OCI-LY7 (cell line): ENCODE measurements around the gene GGT6. TPM values are rescaled to one million over a fixed set of nuclear protein-coding genes. Genes with fewer than 3 reads are reported as not detected.

Source experiments
- BruUV-seq: library from RNA; stranded (reverse); fragments of 400-500 nt; replicated peaks from 2 replicates; lab custom pipeline; 2021; lab: Mats Ljungman, UMichigan
- CTCF ChIA-PET: fragments of 300-600 bp; sonication (Branson Sonifier 250); formaldehyde crosslinking; loops from one replicate; lab custom pipeline; 2022; ENCODE audit warnings: antibody characterized with exemption; ENCODE audit not compliant: unreplicated experiment; lab: Charles Lee
- POLR2A ChIA-PET: fragments of 300-600 bp; sonication (Branson Sonifier 250); formaldehyde crosslinking; loops from one replicate; lab custom pipeline; 2022; ENCODE audit warnings: antibody characterized with exemption; lab: Charles Lee
- DNase-seq: peaks from one replicate; pipeline ENCODE4 v3.0.0-alpha.2; 2015; ENCODE audit warnings: low spot score
- H2AFZ ChIP-seq: fragments of 200-600 bp; sonication (generic), shearing (Covaris generic); 2 replicates; pipeline ENCODE4 v1.6.1; 2014; ENCODE audit warnings: mild to moderate bottlenecking, antibody characterized with exemption, low read length, moderate library complexity
- H3K27ac ChIP-seq: fragments of 200-600 bp; sonication (generic); 2 replicates; pipeline ENCODE4 v1.5.1; 2014; ENCODE audit warnings: mixed run types, low read depth, mild to moderate bottlenecking, moderate library complexity, low read length, inconsistent platforms; ENCODE audit not compliant: poor library complexity, severe bottlenecking
- H3K36me3 ChIP-seq: fragments of 200-600 bp; sonication (generic); 2 replicates; pipeline ENCODE4 v1.6.1; 2014; ENCODE audit warnings: mild to moderate bottlenecking, antibody characterized with exemption, low read length, moderate library complexity, mixed read lengths; ENCODE audit not compliant: insufficient read depth
- H3K4me1 ChIP-seq: fragments of 200-600 bp; sonication (generic); 2 replicates; pipeline ENCODE4 v1.5.1; 2014; ENCODE audit warnings: mild to moderate bottlenecking, low read length; ENCODE audit not compliant: insufficient read depth, poor library complexity, severe bottlenecking
- H3K4me2 ChIP-seq: fragments of 200-600 bp; sonication (generic); 2 replicates; pipeline ENCODE4 v1.6.1; 2014; ENCODE audit warnings: mild to moderate bottlenecking, low read length
- H3K4me3 ChIP-seq: fragments of 200-600 bp; sonication (generic); 2 replicates; pipeline ENCODE4 v1.5.1; 2014; ENCODE audit warnings: mild to moderate bottlenecking, low read depth, low read length; ENCODE audit not compliant: poor library complexity, severe bottlenecking
- H3K79me2 ChIP-seq: fragments of 200-600 bp; sonication (generic); 2 replicates; pipeline ENCODE4 v1.6.1; 2016; ENCODE audit warnings: low read depth, mild to moderate bottlenecking, low read length, moderate library complexity, mixed read lengths; ENCODE audit not compliant: insufficient read depth
- H3K9me2 ChIP-seq: fragments of 200-600 bp; sonication (generic); 2 replicates; pipeline ENCODE4 v1.6.1; 2016; ENCODE audit warnings: mild to moderate bottlenecking, low read length, mixed read lengths; ENCODE audit not compliant: insufficient read depth
- H3K9me3 ChIP-seq: fragments of 200-600 bp; sonication (generic); 2 replicates; pipeline ENCODE4 v1.6.1; 2014; ENCODE audit warnings: mild to moderate bottlenecking, mixed run types, low read length, mixed read lengths
- H4K20me1 ChIP-seq: fragments of 200-600 bp; sonication (generic); 2 replicates; pipeline ENCODE4 v1.6.1; 2014; ENCODE audit warnings: mild to moderate bottlenecking, antibody characterized with exemption, low read length, moderate library complexity, mixed read lengths; ENCODE audit not compliant: insufficient read depth
- EZH2phosphoT487 ChIP-seq: fragments of 200-600 bp; sonication (generic); IDR thresholded peaks from 2 replicates; pipeline ENCODE4 v1.6.1; 2018; ENCODE audit warnings: low read depth, borderline replicate concordance, mild to moderate bottlenecking, mixed run types, antibody characterized with exemption, low read length, moderate library complexity, mixed read lengths
- intact Hi-C: fragments of 100-400 bp; cut with micrococcal nuclease; formaldehyde crosslinking; loops from one replicate; pipeline ENCODE4 v1.10.0; 2022; ENCODE audit not compliant: unreplicated experiment
- total RNA-seq, 2 experiments: library from RNA; depleted of rRNA in 1 of 2; stranded (reverse); fragments of >200 nt in 1 of 2; shearing (Covaris generic) in 1 of 2; gene quantifications; 2 replicates each; pipeline ENCODE4 v1.2.3, GENCODE V29; 2014 to 2022
- TF ChIP-seq, protein P1 (sequence below): fragments of 200-600 bp; sonication (generic); conservative IDR thresholded peaks from 2 replicates; pipeline ENCODE4 v1.5.1; 2014; ENCODE audit warnings: mild to moderate bottlenecking, antibody characterized with exemption, low read length, moderate library complexity, mixed read lengths

The GGT6 gene
- total RNA-seq, 2 experiments from 2014 or later, result not detected

DNA sequence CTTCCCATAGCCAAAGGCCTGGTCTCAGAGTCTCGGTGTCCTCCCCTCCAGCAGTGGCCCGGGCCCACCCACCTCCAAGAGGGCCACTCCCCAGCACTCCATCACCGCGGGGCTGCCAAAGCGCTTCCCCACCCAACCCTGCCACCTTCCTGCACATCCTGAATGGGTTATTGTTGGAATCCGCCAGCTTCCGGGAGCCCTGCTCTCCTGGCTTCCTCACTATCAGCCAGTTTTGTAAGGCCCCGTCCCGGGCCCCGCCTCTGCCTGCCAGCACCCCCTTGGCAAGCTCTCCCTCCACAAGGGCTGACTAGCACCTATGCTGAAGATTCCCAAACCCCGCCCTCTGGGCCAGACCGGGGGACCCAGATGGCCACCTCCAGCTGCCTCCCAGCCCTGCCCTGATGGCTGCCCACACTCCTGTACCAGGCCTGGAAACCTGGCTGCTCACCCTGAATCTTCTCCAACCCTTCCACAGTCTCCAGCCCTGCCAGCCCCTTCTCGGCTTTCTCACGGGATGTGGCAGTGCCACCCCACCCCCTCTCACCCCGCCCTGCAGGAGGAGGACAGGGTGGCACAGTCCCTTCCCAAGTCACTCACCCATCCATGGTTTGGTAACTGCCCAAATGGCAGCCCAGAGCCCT lies 19.6 kb downstream of the GGT6 start:
- Histone ChIP-seq H3K36me3 (peaks cover 88% of the 10 kb centered on the region), H3K9me3 (no peaks in the 10 kb centered on the region), H3K9me2 (no peaks in the 10 kb centered on the region), H3K27ac (no peak overlapping the region), H3K79me2 (no peaks in the 10 kb centered on the region), H4K20me1 (no peaks in the 10 kb centered on the region), H3K4me1 (no peaks in the 10 kb centered on the region), H3K4me3 (no peak overlapping the region), H3K4me2 (no peak overlapping the region), H2AFZ (no peak overlapping the region)
- BruUV-seq, result no TSS peak
- POLR2A ChIA-PET, result no interaction called here
- no peak for DNase-seq
- CTCF ChIA-PET, result no interaction called here
- TF ChIP-seq, protein P1, sequence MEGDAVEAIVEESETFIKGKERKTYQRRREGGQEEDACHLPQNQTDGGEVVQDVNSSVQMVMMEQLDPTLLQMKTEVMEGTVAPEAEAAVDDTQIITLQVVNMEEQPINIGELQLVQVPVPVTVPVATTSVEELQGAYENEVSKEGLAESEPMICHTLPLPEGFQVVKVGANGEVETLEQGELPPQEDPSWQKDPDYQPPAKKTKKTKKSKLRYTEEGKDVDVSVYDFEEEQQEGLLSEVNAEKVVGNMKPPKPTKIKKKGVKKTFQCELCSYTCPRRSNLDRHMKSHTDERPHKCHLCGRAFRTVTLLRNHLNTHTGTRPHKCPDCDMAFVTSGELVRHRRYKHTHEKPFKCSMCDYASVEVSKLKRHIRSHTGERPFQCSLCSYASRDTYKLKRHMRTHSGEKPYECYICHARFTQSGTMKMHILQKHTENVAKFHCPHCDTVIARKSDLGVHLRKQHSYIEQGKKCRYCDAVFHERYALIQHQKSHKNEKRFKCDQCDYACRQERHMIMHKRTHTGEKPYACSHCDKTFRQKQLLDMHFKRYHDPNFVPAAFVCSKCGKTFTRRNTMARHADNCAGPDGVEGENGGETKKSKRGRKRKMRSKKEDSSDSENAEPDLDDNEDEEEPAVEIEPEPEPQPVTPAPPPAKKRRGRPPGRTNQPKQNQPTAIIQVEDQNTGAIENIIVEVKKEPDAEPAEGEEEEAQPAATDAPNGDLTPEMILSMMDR, result no peak
- intact Hi-C loops, result no loop called here

DNA sequence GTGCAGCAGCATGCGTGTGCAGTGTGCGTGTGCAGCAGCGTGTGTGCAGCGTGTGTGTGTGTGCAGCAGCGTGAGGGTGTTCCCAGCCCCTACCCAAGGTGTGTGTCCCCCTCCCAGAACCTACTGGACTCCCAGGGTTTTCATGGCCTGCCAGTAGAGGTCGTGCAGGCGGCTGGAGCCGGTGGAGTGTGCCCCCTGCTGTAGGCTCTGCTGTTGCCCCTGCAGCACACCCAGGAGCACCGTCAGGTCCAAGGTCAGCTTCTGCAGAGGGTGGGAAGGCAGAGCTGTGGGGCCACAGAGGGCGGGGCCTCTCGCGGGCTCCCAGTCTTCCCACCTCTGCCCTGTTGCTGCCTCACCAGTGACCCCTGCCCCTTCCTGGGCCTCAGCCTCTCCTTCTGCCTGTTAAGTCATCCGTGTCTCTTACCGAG lies 20.1 kb downstream of the GGT6 start:
- intact Hi-C loops, result no loop called here
- CTCF ChIA-PET, result no interaction called here
- peaks cover 82% of the 10 kb centered on the region for H3K36me3 ChIP-seq

DNA sequence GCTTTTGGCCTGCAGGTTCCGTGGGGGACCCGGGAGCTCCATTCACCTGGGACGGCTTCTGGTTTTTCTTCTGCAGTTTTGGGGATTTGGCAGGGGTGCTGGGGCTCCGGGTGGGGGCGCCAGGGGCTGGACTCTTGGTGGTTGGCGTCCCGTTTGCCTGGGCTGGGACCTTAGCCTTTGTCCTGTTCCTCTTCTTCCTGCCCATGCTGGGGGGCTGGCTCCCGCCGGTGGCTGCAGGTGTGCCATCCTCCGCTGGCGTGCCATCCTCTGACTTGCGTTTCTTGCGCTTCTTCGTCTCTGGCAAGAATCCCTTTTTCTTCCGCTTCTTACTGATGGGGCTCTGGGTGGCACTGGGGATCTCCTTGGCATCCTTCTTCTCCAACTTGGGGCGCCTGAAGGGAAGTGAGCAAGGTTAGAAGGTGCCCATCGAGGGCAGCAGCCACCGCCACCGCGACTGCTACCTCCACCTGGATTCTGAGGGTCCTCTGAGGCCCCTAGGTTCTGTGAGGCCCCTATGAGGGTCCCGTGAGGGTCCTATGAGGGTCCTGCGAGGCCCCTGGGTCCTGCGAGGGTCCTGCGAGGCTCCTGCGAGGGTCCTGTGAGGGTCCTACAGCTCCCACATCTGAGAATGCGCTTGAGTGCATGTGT lies 20.7 kb downstream of the GGT6 start:
- POLR2A ChIA-PET, result no interaction called here
- Histone ChIP-seq H3K9me3 (no peaks in the 10 kb centered on the region), H3K4me1 (no peaks in the 10 kb centered on the region), H3K9me2 (no peaks in the 10 kb centered on the region), H2AFZ (no peak overlapping the region), H3K4me3 (no peak overlapping the region), H3K27ac (no peak overlapping the region), H4K20me1 (no peaks in the 10 kb centered on the region), H3K4me2 (no peak overlapping the region), H3K79me2 (no peaks in the 10 kb centered on the region), H3K36me3 (peaks cover 79% of the 10 kb centered on the region)
- no peak for DNase-seq
- intact Hi-C loops, result no loop called here
- TF ChIP-seq, protein P1, result no peak
- TF ChIP-seq EZH2phosphoT487, result no peak
- CTCF ChIA-PET, result no interaction called here
- BruUV-seq, result no TSS peak

More for the DNA sequence above, 20.1 kb downstream of the GGT6 start:
- H3K9me3 ChIP-seq, result no peaks in the 10 kb centered on the region
- POLR2A ChIA-PET, result no interaction called here
- H3K9me2 ChIP-seq, result no peaks in the 10 kb centered on the region
- H2AFZ ChIP-seq, result no peak overlapping the region
- no peak overlapping the region for H3K4me3 ChIP-seq
- H3K79me2 ChIP-seq, result no peaks in the 10 kb centered on the region
- no peaks in the 10 kb centered on the region for H3K4me1 ChIP-seq
- no peaks in the 10 kb centered on the region for H4K20me1 ChIP-seq
- DNase-seq, result no peak
- TF ChIP-seq EZH2phosphoT487, result no peak
- TF ChIP-seq, protein P1, result peak; percentile 54
- no peak overlapping the region for H3K4me2 ChIP-seq
- no TSS peak for BruUV-seq
- H3K27ac ChIP-seq, result no peak overlapping the region
